C4-2B (cell line): ENCODE data around the gene RPS2.

Source experiments
- CTCF ChIP-seq: fragments of 450-650 bp; conservative IDR thresholded peaks from 2 replicates; pipeline ENCODE4 v1.5.1; 2017; ENCODE audit warnings: mild to moderate bottlenecking
- ZFX ChIP-seq: fragments of 450-650 bp; IDR thresholded peaks from 2 replicates; pipeline ENCODE4 v1.6.1; 2017

GRCh38 chr16:1976951-1977874, 12.6 kb upstream of the RPS2 start:
- TF ChIP-seq CTCF (no peak), ZFX (no peak)
